NCI-H526 treated with DMSO at 0.1 percent for 48 hours (cell line): ENCODE results near the gene SLC15A1.

Experiments
- DNase-seq: peaks from one replicate; lab custom pipeline; 2025; lab: John Stamatoyannopoulos, UW

The SLC15A1 gene

GRCh38 chr13:98697791-98698190 lies 54.7 kb downstream of the SLC15A1 start:
- no peak for DNase-seq

GRCh38 chr13:98693756-98694155 lies 58.7 kb downstream of the SLC15A1 start:
- no peak for DNase-seq

- no peak for DNase-seq
Measured at GRCh38 chr13:98691360-98691759, 61.1 kb downstream of the SLC15A1 start.

- DNase-seq = no peak
Measured at GRCh38 chr13:98690348-98691022, 62.0 kb downstream of the SLC15A1 start.

GRCh38 chr13:98689347-98689968 lies 63.0 kb downstream of the SLC15A1 start:
- no peak for DNase-seq

GRCh38 chr13:98688373-98688772 lies 64.1 kb downstream of the SLC15A1 start:
- peak; percentile 16 for DNase-seq

GRCh38 chr13:98687319-98687718 lies 65.2 kb downstream of the SLC15A1 start:
- DNase-seq = no peak

- DNase-seq = no peak
Measured at GRCh38 chr13:98686270-98686669, 66.2 kb downstream of the SLC15A1 start.

- no peak for DNase-seq
Measured at GRCh38 chr13:98685146-98685545, 67.3 kb downstream of the SLC15A1 start.

- no peak for DNase-seq
Measured at GRCh38 chr13:98681049-98681448, 71.4 kb downstream of the SLC15A1 start.

- no peak for DNase-seq
Measured at GRCh38 chr13:98678741-98679140, 73.7 kb downstream of the SLC15A1 start.

GRCh38 chr13:98677398-98677797 lies 75.1 kb downstream of the SLC15A1 start:
- DNase-seq = no peak

GRCh38 chr13:98676239-98676638 lies 76.2 kb downstream of the SLC15A1 start:
- DNase-seq = no peak

GRCh38 chr13:98675837-98676236 lies 76.6 kb downstream of the SLC15A1 start:
- no peak for DNase-seq

GRCh38 chr13:98675066-98675465 lies 77.4 kb downstream of the SLC15A1 start:
- DNase-seq = no peak

- DNase-seq = peak; percentile 62
Measured at GRCh38 chr13:98672947-98673613, 79.4 kb downstream of the SLC15A1 start.

- no peak for DNase-seq
Measured at GRCh38 chr13:98668155-98668554, 84.3 kb downstream of the SLC15A1 start.

- no peak for DNase-seq
Measured at GRCh38 chr13:98665638-98665995, 86.9 kb downstream of the SLC15A1 start.

- DNase-seq = no peak
Measured at GRCh38 chr13:98664924-98665637, 87.4 kb downstream of the SLC15A1 start.

GRCh38 chr13:98664510-98664909 lies 88.0 kb downstream of the SLC15A1 start:
- DNase-seq = no peak

GRCh38 chr13:98664047-98664446 lies 88.4 kb downstream of the SLC15A1 start:
- no peak for DNase-seq

- no peak for DNase-seq
Measured at GRCh38 chr13:98658131-98658530, 94.3 kb downstream of the SLC15A1 start.
